ENCODE results near the gene PRKCE.

PRKCE gene

GRCh38 chr2:46101557-46102220 is 450.2 kb downstream of the PRKCE start:
- Mint-ChIP-seq H3K27me3 (no peaks in the 10 kb centered on the region), H3K9me3 (peaks cover 19% of the 10 kb centered on the region)

GRCh38 chr2:46106690-46107089 is 455.2 kb downstream of the PRKCE start:
- H3K9me3 Mint-ChIP-seq: peaks cover 19% of the 10 kb centered on the region
- H3K27me3 Mint-ChIP-seq: peaks cover 1% of the 10 kb centered on the region
- no peak overlapping the region for H3K27ac Mint-ChIP-seq
- H3K4me1 Mint-ChIP-seq (ENCODE audit: low read depth): no peaks in the 10 kb centered on the region
- intact Hi-C loops (cut with micrococcal nuclease): no loop called here
- peaks cover 15% of the 10 kb centered on the region for H3K36me3 Mint-ChIP-seq (ENCODE audit: low read depth)
- H3K4me3 Mint-ChIP-seq: no peak overlapping the region

More at GRCh38 chr2:46101557-46102220, 450.2 kb downstream of the PRKCE start:
- peak overlapping the region; percentile 77 for H3K27ac Mint-ChIP-seq
- H3K4me3 Mint-ChIP-seq: no peak overlapping the region
- peaks cover 15% of the 10 kb centered on the region for H3K36me3 Mint-ChIP-seq (ENCODE audit: low read depth)
- H3K4me1 Mint-ChIP-seq (ENCODE audit: low read depth): peaks cover 26% of the 10 kb centered on the region
- intact Hi-C loops (cut with micrococcal nuclease): no loop called here

- no peaks in the 10 kb centered on the region for H3K9me3 Mint-ChIP-seq
- intact Hi-C loops (cut with micrococcal nuclease): no loop called here
- peaks cover 11% of the 10 kb centered on the region for H3K4me1 Mint-ChIP-seq (ENCODE audit: low read depth)
- peaks cover 5% of the 10 kb centered on the region for H3K27me3 Mint-ChIP-seq
- no peak overlapping the region for H3K4me3 Mint-ChIP-seq
- no peak overlapping the region for H3K27ac Mint-ChIP-seq
- H3K36me3 Mint-ChIP-seq (ENCODE audit: low read depth): no peaks in the 10 kb centered on the region
Measured at GRCh38 chr2:46114996-46115395, 463.5 kb downstream of the PRKCE start.

GRCh38 chr2:46116150-46116549 is 464.7 kb downstream of the PRKCE start:
- Mint-ChIP-seq H3K4me3 (no peak overlapping the region), H3K9me3 (no peaks in the 10 kb centered on the region), H3K4me1 (ENCODE audit: low read depth) (peaks cover 11% of the 10 kb centered on the region), H3K36me3 (ENCODE audit: low read depth) (no peaks in the 10 kb centered on the region), H3K27me3 (peaks cover 4% of the 10 kb centered on the region), H3K27ac (no peak overlapping the region)
- intact Hi-C loops (cut with micrococcal nuclease): no loop called here

GRCh38 chr2:46116553-46116991 is 465.1 kb downstream of the PRKCE start:
- Mint-ChIP-seq H3K4me3 (no peak overlapping the region), H3K4me1 (ENCODE audit: low read depth) (peaks cover 11% of the 10 kb centered on the region), H3K27ac (no peak overlapping the region), H3K27me3 (peaks cover 4% of the 10 kb centered on the region), H3K36me3 (ENCODE audit: low read depth) (no peaks in the 10 kb centered on the region), H3K9me3 (no peaks in the 10 kb centered on the region)
- intact Hi-C loops (cut with micrococcal nuclease): no loop called here

GRCh38 chr2:46117379-46117778 is 465.9 kb downstream of the PRKCE start:
- H3K27ac Mint-ChIP-seq: no peak overlapping the region
- no peaks in the 10 kb centered on the region for H3K36me3 Mint-ChIP-seq (ENCODE audit: low read depth)
- H3K27me3 Mint-ChIP-seq: peaks cover 2% of the 10 kb centered on the region
- peaks cover 11% of the 10 kb centered on the region for H3K4me1 Mint-ChIP-seq (ENCODE audit: low read depth)
- H3K4me3 Mint-ChIP-seq: no peak overlapping the region
- H3K9me3 Mint-ChIP-seq: no peaks in the 10 kb centered on the region
- intact Hi-C loops (cut with micrococcal nuclease): no loop called here

- Mint-ChIP-seq H3K27ac (no peak overlapping the region), H3K36me3 (ENCODE audit: low read depth) (no peaks in the 10 kb centered on the region), H3K27me3 (peaks cover 2% of the 10 kb centered on the region), H3K4me3 (no peak overlapping the region), H3K4me1 (ENCODE audit: low read depth) (peaks cover 11% of the 10 kb centered on the region), H3K9me3 (no peaks in the 10 kb centered on the region)
- intact Hi-C loops (cut with micrococcal nuclease): no loop called here
Measured at GRCh38 chr2:46117994-46118393, 466.5 kb downstream of the PRKCE start.

GRCh38 chr2:46118656-46119371 is 467.3 kb downstream of the PRKCE start:
- intact Hi-C loops (cut with micrococcal nuclease): no loop called here
- peaks cover 2% of the 10 kb centered on the region for H3K27me3 Mint-ChIP-seq
- H3K4me1 Mint-ChIP-seq (ENCODE audit: low read depth): peaks cover 11% of the 10 kb centered on the region
- H3K4me3 Mint-ChIP-seq: no peak overlapping the region
- no peaks in the 10 kb centered on the region for H3K9me3 Mint-ChIP-seq
- no peaks in the 10 kb centered on the region for H3K36me3 Mint-ChIP-seq (ENCODE audit: low read depth)
- H3K27ac Mint-ChIP-seq: no peak overlapping the region

- no peaks in the 10 kb centered on the region for H3K36me3 Mint-ChIP-seq (ENCODE audit: low read depth)
- no peak overlapping the region for H3K27ac Mint-ChIP-seq
- no peak overlapping the region for H3K4me3 Mint-ChIP-seq
- peaks cover 11% of the 10 kb centered on the region for H3K4me1 Mint-ChIP-seq (ENCODE audit: low read depth)
- no peaks in the 10 kb centered on the region for H3K9me3 Mint-ChIP-seq
- peaks cover 2% of the 10 kb centered on the region for H3K27me3 Mint-ChIP-seq
- intact Hi-C loops (cut with micrococcal nuclease): no loop called here
Measured at GRCh38 chr2:46119453-46119852, 468.0 kb downstream of the PRKCE start.

GRCh38 chr2:46120792-46121555 is 469.5 kb downstream of the PRKCE start:
- Mint-ChIP-seq H3K4me1 (ENCODE audit: low read depth) (peaks cover 11% of the 10 kb centered on the region), H3K4me3 (no peak overlapping the region), H3K9me3 (no peaks in the 10 kb centered on the region), H3K27ac (no peak overlapping the region), H3K36me3 (ENCODE audit: low read depth) (no peaks in the 10 kb centered on the region), H3K27me3 (peaks cover 2% of the 10 kb centered on the region)
- intact Hi-C loops (cut with micrococcal nuclease): no loop called here

GRCh38 chr2:46122318-46122976 is 471.0 kb downstream of the PRKCE start:
- no peak overlapping the region for H3K27ac Mint-ChIP-seq
- H3K4me1 Mint-ChIP-seq (ENCODE audit: low read depth): peaks cover 11% of the 10 kb centered on the region
- H3K36me3 Mint-ChIP-seq (ENCODE audit: low read depth): no peaks in the 10 kb centered on the region
- peaks cover 2% of the 10 kb centered on the region for H3K27me3 Mint-ChIP-seq
- H3K4me3 Mint-ChIP-seq: no peak overlapping the region
- intact Hi-C loops (cut with micrococcal nuclease): no loop called here
- no peaks in the 10 kb centered on the region for H3K9me3 Mint-ChIP-seq

- Mint-ChIP-seq H3K27me3 (peaks cover 1% of the 10 kb centered on the region), H3K27ac (no peak overlapping the region), H3K36me3 (ENCODE audit: low read depth) (no peaks in the 10 kb centered on the region), H3K4me1 (ENCODE audit: low read depth) (peaks cover 11% of the 10 kb centered on the region), H3K9me3 (no peaks in the 10 kb centered on the region), H3K4me3 (no peak overlapping the region)
- intact Hi-C loops (cut with micrococcal nuclease): no loop called here
Measured at GRCh38 chr2:46123013-46123412, 471.5 kb downstream of the PRKCE start.

- H3K27me3 Mint-ChIP-seq: no peaks in the 10 kb centered on the region
- H3K4me3 Mint-ChIP-seq: no peak overlapping the region
- H3K4me1 Mint-ChIP-seq (ENCODE audit: low read depth): peaks cover 1% of the 10 kb centered on the region
- H3K9me3 Mint-ChIP-seq: no peaks in the 10 kb centered on the region
- no peak overlapping the region for H3K27ac Mint-ChIP-seq
- no peaks in the 10 kb centered on the region for H3K36me3 Mint-ChIP-seq (ENCODE audit: low read depth)
- intact Hi-C loops (cut with micrococcal nuclease): no loop called here
Measured at GRCh38 chr2:46125798-46126197, 474.3 kb downstream of the PRKCE start.

- Mint-ChIP-seq H3K4me3 (no peak overlapping the region), H3K27ac (no peak overlapping the region), H3K36me3 (ENCODE audit: low read depth) (no peaks in the 10 kb centered on the region), H3K4me1 (ENCODE audit: low read depth) (peaks cover 9% of the 10 kb centered on the region), H3K9me3 (no peaks in the 10 kb centered on the region), H3K27me3 (no peaks in the 10 kb centered on the region)
- intact Hi-C loops (cut with micrococcal nuclease): no loop called here
Measured at GRCh38 chr2:46126571-46126970, 475.1 kb downstream of the PRKCE start.
